MCF 10A (cell line): ENCODE data around the gene SPATA13. TPM values are rescaled to one million over a fixed set of nuclear protein-coding genes. Genes with fewer than 3 reads are reported as not detected.

Experiments used
- BruUV-seq: library from RNA; stranded (reverse); fragments of 400-500 nt; replicated peaks from 2 replicates; lab custom pipeline; 2021; lab: Mats Ljungman, UMichigan
- CTCF ChIA-PET: fragments of 300-600 bp; sonication (Branson Sonifier 250); formaldehyde crosslinking; extraction: SDS; loops from one replicate; lab custom pipeline; 2021; ENCODE audit warnings: antibody characterized with exemption, inconsistent platforms; lab: Yijun Ruan, JAX
- POLR2A ChIA-PET: fragments of 300-600, 350-650 bp; sonication (Branson Sonifier 250); formaldehyde crosslinking; extraction: SDS; loops from one replicate; lab custom pipeline; 2020; ENCODE audit warnings: antibody characterized with exemption, inconsistent platforms; lab: Yijun Ruan, JAX
- DNase-seq: peaks from one replicate; pipeline ENCODE4 v3.0.0-alpha.2; 2018; ENCODE audit not compliant: unreplicated experiment
- H3K27ac Mint-ChIP-seq: one replicate; pipeline ENCODE4 v1.8.0; 2022; ENCODE audit warnings: mild to moderate bottlenecking, low read depth, mixed read lengths; ENCODE audit not compliant: unreplicated experiment
- H3K27me3 Mint-ChIP-seq: one replicate; pipeline ENCODE4 v1.8.0; 2022; ENCODE audit warnings: mixed read lengths; ENCODE audit not compliant: insufficient read depth, unreplicated experiment
- H3K36me3 Mint-ChIP-seq: one replicate; pipeline ENCODE4 v1.8.0; 2022; ENCODE audit warnings: mild to moderate bottlenecking, moderate library complexity, mixed read lengths; ENCODE audit not compliant: insufficient read depth, unreplicated experiment
- H3K4me1 Mint-ChIP-seq: one replicate; pipeline ENCODE4 v1.8.0; 2022; ENCODE audit warnings: mixed read lengths; ENCODE audit not compliant: insufficient read depth, unreplicated experiment
- H3K4me3 Mint-ChIP-seq: one replicate; pipeline ENCODE4 v1.8.0; 2022; ENCODE audit warnings: mild to moderate bottlenecking, moderate library complexity, mixed read lengths; ENCODE audit not compliant: unreplicated experiment
- H3K9me3 Mint-ChIP-seq: one replicate; pipeline ENCODE4 v1.8.0; 2022; ENCODE audit warnings: mixed read lengths; ENCODE audit not compliant: unreplicated experiment
- intact Hi-C: fragments of 100-400 bp; cut with micrococcal nuclease; formaldehyde crosslinking; loops from 2 replicates; pipeline ENCODE4 v1.14.1; 2022
- total RNA-seq: library from RNA; stranded (reverse); gene quantifications from 2 replicates; pipeline ENCODE4 v1.2.3, GENCODE V29; 2022
- TF ChIP-seq, protein P1 (sequence below): fragments of 200-600 bp; IDR thresholded peaks from one replicate; pipeline ENCODE4 v1.8.0; 2022; ENCODE audit warnings: antibody characterized with exemption, mild to moderate bottlenecking; ENCODE audit not compliant: unreplicated experiment

The SPATA13 gene
- total RNA-seq, 1 experiment from 2014 or later = 2.2 TPM

DNA sequence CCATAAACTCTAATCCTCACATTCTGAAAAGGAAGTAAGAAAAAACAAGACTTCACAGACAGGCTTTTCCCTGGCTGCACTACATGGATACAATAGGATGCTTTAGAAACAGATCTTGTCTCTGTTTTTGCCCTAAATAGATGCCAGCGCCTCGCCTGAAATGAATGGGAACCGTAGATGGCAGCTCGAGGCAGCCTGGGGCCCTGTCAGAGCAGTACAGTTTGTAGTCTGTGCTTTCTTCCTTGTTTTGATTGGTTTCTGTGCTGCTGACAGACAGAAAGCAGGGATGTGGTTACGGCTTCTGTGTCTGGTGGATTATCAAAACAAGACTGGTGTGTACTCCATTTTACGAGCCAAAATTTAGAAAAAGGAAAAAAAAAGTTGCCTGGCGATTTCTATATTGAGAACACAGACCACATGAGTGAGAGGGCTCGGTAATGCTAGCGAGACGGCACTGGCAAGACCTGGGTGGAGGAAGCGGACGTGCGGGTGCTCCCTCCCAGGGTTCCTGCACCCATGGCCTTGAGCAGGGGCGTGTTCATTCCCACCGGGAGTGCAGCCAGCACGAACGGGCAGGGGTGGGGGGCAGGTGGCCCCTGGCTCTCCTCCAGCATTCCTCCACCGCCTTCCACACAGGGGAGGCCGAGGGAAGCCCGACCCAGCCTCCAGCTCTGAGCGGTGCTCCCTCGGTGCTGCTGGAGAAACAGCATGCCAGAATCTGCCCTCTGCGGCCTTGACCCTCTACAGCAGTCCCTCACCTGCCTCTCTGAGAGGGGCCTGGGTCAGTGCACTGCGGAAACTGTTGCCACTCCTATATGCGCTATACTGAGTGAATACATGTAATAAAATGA is 111.3 kb downstream of the SPATA13 start:
- Mint-ChIP-seq H3K9me3 (no peaks in the 10 kb centered on the region), H3K27me3 (no peaks in the 10 kb centered on the region), H3K4me1 (peaks cover 19% of the 10 kb centered on the region), H3K27ac (peak overlapping the region; percentile 57), H3K36me3 (no peaks in the 10 kb centered on the region), H3K4me3 (peak overlapping the region; percentile 71)
- TF ChIP-seq, protein P1, sequence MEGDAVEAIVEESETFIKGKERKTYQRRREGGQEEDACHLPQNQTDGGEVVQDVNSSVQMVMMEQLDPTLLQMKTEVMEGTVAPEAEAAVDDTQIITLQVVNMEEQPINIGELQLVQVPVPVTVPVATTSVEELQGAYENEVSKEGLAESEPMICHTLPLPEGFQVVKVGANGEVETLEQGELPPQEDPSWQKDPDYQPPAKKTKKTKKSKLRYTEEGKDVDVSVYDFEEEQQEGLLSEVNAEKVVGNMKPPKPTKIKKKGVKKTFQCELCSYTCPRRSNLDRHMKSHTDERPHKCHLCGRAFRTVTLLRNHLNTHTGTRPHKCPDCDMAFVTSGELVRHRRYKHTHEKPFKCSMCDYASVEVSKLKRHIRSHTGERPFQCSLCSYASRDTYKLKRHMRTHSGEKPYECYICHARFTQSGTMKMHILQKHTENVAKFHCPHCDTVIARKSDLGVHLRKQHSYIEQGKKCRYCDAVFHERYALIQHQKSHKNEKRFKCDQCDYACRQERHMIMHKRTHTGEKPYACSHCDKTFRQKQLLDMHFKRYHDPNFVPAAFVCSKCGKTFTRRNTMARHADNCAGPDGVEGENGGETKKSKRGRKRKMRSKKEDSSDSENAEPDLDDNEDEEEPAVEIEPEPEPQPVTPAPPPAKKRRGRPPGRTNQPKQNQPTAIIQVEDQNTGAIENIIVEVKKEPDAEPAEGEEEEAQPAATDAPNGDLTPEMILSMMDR = no peak
- intact Hi-C loops = no loop called here
- DNase-seq = peak; percentile 46
- no TSS peak for BruUV-seq
- POLR2A ChIA-PET = interaction anchor here (1.1 kb wide), 1 partner anchor 15 kb away, joined by 3 read pairs; no protein-coding TSS in a partner anchor
- CTCF ChIA-PET = interaction anchor here (1.4 kb wide), 1 partner anchor 15 kb away, joined by 4 read pairs; no protein-coding TSS in a partner anchor

DNA sequence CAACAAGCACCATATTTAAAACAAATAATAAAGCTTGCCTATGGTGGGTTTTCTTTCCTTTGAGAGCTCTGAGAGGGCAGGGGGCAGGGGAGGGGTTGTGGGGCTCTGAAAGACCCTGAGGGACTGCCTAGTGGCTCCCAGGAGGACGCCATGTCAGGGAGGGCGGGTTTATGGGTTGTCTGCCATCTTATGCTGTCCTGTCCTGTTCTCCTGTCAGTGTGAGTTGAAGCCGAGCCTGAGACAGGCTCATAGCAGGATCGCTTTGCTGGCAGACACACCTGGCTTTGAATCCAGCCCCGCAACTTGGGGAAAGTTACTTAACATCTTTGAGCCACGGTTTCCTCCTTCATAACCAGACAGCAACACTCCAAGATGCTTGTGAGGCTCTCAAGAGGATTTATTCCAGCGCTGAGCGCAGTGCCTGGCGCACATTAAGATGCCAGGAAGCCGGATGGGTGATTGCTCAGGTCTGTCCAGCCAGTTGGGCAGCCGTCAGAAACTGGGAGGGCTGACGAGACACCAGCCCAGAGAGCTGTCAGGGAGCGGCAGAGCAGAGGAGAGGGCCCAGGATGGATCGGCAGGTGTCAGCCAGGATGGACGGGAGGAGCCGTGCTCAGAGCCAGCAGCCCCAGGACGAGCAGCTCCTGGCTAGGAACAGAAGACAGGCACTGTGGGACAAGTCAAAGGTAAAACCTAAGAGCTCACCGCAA is 112.1 kb downstream of the SPATA13 start:
- intact Hi-C loops = no loop called here
- peaks cover 19% of the 10 kb centered on the region for H3K4me1 Mint-ChIP-seq
- H3K9me3 Mint-ChIP-seq = no peaks in the 10 kb centered on the region
- no TSS peak for BruUV-seq
- ChIA-PET POLR2A (interaction anchor here (1.1 kb wide), 1 partner anchor 16 kb away, joined by 3 read pairs; no protein-coding TSS in a partner anchor), CTCF (interaction anchor here (0.8 kb wide), 1 partner anchor 42 kb away, joined by 3 read pairs; no protein-coding TSS in a partner anchor)
- H3K36me3 Mint-ChIP-seq = no peaks in the 10 kb centered on the region
- no peaks in the 10 kb centered on the region for H3K27me3 Mint-ChIP-seq
- peak overlapping the region; percentile 71 for H3K4me3 Mint-ChIP-seq
- no peak overlapping the region for H3K27ac Mint-ChIP-seq
- no peak for DNase-seq
- TF ChIP-seq, protein P1 = no peak

DNA sequence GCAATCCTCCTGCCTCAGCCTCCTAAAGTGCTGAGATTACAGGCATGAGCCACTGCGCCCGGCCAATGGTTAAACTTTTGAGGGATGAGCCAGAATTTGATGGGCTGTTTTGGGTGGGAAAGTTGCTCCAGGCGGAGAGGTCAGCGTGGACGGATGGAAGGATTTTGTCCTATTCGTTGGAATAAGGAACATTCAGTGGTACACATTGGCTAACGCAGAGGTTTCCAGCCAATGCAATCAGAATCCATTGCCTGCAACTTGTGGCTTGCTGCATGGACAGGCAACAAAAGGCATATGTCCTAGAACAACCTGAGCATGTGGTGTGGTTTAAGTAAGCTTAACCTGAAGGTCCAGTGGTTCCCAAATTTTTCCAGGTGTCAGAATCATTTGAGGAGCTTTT is 113.4 kb downstream of the SPATA13 start:
- TF ChIP-seq, protein P1 = no peak
- POLR2A ChIA-PET = no interaction called here
- Mint-ChIP-seq H3K9me3 (no peaks in the 10 kb centered on the region), H3K27ac (no peak overlapping the region), H3K4me3 (no peak overlapping the region), H3K36me3 (no peaks in the 10 kb centered on the region), H3K27me3 (no peaks in the 10 kb centered on the region), H3K4me1 (peaks cover 19% of the 10 kb centered on the region)
- BruUV-seq = no TSS peak
- CTCF ChIA-PET = no interaction called here
- DNase-seq = no peak
- intact Hi-C loops = no loop called here

DNA sequence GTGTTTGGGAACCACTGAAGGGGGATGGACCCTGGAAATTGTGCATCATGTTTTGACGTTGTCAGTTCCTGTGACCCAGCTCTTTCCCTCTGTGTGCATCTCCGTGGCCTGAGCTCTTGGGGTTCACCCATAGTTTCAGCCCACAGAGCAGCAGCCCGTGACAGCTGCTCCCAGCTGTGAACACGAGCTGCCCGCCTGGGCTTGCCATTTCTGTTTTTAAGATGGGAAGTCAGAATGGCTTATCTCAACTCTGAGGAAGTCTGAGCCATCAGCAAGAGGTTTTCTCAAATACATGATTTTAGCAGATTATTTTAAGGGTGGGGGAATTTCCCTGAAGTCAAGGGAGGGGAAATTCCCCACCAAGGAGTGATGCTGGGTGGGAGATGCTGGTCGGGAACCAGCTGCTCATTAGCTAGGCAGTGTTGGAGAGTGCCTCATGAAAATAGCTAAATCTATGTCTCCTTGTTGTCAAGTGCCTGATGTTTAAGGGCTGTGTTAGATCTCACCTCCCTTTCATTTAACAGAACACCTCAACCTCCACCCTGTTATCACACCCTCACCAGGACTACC is 114.0 kb downstream of the SPATA13 start:
- no peaks in the 10 kb centered on the region for H3K9me3 Mint-ChIP-seq
- H3K27me3 Mint-ChIP-seq = no peaks in the 10 kb centered on the region
- peaks cover 19% of the 10 kb centered on the region for H3K4me1 Mint-ChIP-seq
- H3K4me3 Mint-ChIP-seq = no peak overlapping the region
- no TSS peak for BruUV-seq
- CTCF ChIA-PET = interaction anchor here (0.6 to 0.7 kb wide), 2 partner anchors 9 to 1384 kb away, joined by 3 read pairs; no protein-coding TSS in a partner anchor
- TF ChIP-seq, protein P1 = no peak
- no peak overlapping the region for H3K27ac Mint-ChIP-seq
- POLR2A ChIA-PET = interaction anchor here (0.6 kb wide), 1 partner anchor 1094 kb away, joined by 3 read pairs; no protein-coding TSS in a partner anchor
- DNase-seq = no peak
- H3K36me3 Mint-ChIP-seq = no peaks in the 10 kb centered on the region
- intact Hi-C loops = no loop called here
